NOMO-1 treated with DMSO at 0.1 percent for 48 hours (cell line): Measurements from ENCODE around the gene OST4.
"Not testable (repeated sequence)": the region's sequence is repeated elsewhere in the genome, so short reads cannot be mapped to it uniquely, and the experiment has no call there.

Experiments used
- DNase-seq: peaks from one replicate; lab custom pipeline; 2025; ENCODE audit not compliant: unreplicated experiment; lab: John Stamatoyannopoulos, UW

The OST4 gene

GRCh38 chr2:27071277-27071989 is at the start of gene OST4:
TSS of gene OST4 (minus strand) at chr2:27071654.
- DNase-seq, result peak; percentile 86

- not testable (repeated sequence) for DNase-seq
Observed at GRCh38 chr2:27119330-27119670, 47.8 kb upstream of the OST4 start.

DNA sequence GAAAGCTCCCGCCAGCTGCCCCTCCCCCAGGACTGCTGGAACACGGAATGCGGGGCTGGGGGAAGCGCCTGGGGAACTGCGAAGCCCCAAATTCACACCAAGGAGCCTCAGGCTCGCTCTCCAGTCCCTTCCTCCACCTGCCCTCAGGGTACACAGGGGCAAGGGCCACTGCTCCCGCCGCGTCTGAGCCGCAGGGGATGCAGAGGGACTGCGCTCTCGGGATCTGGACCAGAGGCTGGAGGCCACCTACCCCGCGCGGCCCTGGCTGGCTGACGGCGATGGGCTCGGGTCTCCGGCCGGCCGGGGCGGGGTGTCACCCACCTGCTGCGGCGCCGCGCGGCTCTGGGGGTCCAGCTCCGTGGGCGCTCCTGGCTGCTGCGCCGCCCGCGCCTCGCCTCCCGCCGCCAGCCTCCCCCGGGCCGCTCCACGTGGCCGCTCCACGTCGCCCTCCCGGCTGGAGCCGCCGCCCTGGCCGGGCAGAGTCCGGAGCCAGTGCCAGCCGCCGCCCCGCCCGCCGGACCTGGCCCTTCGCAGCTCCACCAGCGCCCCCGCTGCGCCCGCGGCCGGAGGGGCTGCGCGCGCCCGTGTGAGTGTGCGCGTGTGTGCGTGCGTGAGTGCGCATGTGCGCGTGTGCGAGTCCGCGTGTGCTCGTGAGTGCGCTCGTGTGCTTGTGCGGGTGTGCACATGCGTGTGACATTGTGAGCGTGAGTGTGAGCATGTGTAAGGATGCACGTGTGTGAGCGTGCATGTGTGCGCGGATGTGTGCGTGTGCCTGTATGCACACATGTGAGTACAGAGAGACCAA is 47.3 kb upstream of the OST4 start, which contains the start of gene CGREF1:
CGREF1 (minus strand) TSS at position 604 of the 805 bp plus-strand sequence. CDS start 14,762 bp downstream, outside the sequence.
- DNase-seq, result no peak

DNA sequence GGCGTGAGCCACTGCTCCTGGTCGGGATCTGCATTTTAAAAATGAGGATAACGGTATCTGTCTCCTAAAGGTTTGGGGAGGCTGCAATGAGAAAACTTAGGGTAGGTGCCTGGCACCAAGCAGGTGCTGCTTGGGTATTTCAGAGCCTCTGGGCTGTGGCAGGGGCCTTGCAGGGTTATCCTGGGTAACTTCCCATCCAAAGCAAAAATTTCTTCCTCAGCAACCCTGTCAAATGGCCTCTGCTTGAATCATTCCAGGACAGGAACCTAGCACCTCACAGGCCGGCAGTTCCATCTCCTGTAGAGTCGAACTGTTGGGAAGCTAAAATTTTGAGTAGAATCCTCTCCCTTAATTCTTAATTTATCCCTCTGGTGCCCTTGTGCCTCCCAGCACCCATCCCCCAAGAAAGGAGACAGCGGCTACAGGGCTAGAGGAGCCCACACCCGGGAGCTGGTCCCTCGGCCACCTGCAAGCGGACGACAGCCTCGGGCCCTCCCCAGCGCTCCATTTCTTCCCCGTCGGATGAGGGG is 46.6 kb upstream of the OST4 start:
- no peak for DNase-seq

DNA sequence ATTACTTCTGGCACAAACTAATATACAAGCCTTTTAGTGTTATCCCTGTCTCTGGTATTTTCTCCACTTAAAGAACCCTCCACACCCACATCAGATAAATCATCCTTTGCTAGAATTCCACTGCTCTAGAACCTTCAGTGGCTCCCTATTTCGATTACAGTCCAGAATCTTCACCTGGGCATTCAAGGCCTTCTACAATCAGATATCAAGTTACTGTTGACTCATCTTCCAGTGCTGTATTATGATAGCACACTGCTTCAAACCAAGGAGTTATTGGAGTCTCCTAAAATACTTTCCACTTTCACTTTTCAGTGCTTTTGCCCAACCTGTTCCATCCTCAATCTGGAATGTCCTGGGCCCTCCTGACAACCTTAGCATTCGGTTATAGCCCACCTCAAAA is 44.1 kb upstream of the OST4 start:
- no peak for DNase-seq

GRCh38 chr2:27111392-27112078 is 40.1 kb upstream of the OST4 start:
- DNase-seq, result not testable (repeated sequence)

DNA sequence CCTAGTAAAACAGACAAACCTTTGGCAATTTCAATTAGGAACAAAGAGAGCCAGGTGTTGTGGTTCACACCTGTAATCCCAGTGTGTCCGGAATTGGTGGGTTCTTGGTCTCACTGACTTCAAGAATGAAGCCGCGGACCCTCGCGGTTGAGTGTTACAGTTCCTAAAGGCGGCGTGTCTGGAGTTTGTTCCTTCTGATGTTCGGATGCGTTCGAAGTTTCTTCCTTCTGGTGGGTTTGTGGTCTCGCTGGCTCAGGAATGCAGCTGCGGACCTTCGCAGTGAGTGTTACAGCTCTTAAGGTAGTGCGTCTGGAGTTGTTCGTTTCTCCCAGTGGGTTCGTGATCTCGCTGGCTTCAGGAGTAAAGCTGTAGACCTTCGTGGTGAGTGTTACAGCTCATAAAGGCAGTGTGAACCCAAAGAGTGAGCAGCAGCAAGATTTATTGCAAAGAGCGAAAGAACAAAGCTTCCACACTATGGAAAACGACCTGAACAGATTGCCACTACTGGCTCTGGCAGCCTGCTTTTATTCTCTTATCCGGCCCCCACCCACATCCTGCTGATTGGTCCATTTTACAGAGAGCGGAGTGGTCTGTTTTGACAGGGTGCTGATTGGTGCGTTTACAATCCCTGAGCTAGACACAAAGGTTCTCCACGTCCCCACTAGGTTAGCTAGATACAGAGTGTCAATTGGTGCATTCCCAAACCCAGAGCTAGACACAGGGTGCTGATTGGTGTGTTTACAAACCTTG is 39.3 kb upstream of the OST4 start:
- not testable (repeated sequence) for DNase-seq

DNA sequence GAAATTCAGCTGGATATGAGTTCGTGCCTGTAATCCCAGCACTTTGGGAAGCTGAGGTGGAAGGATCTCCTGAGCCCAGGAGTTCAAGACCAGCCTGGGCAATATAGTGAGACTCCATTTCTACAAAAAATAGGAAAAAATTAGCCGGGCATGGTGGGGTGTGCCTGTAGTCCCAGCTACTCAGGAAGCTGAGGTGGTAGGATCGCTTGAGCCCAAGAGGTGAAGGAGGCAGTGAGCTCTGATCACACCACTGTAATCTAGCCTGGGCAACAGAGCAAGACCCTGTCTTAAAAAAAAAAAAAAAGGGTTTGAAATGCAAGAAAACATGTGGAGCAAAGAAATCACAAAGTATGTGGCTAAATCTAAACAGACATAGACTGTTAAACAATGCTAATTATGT is 37.6 kb upstream of the OST4 start:
- no peak for DNase-seq

GRCh38 chr2:27108221-27108620 is 36.8 kb upstream of the OST4 start:
- DNase-seq, result no peak

- DNase-seq, result no peak
Observed at GRCh38 chr2:27105981-27106380, 34.5 kb upstream of the OST4 start.

DNA sequence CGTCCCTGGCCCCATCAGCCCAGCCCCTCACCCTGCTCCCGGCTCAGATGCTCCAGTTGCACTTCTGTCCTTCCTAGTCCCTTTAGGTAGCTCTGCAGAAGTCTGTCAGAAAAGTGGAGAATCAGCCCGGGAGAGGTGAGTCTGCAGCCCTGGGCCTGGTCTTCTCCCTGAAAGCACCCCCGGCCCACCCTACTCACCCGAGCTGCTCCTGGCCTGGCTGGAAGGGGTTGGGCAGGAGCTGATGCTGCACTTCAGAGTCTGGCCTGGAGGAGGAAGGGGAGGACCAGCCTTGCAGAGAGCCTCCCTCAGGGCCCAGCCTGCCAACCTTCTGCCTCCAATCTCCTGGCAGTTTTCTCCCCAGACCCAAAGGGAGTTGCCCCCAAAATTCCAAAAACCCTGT is 30.9 kb upstream of the OST4 start:
- no peak for DNase-seq

DNA sequence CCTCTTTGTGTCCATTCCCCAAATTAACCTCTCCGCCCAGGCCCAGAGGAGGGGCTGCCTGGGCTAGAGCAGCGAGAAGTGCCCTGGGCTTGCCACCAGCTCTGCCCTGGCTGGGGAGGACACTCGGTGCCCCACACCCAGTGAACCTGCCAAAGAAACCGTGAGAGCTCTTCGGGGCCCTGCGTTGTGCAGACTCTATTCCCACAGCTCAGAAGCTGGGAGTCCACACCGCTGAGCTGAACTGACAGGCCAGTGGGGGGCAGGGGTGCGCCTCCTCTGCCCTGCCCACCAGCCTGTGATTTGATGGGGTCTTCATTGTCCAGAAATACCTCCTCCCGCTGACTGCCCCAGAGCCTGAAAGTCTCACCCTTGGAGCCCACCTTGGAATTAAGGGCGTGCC is 28.6 kb upstream of the OST4 start:
- DNase-seq, result no peak

DNA sequence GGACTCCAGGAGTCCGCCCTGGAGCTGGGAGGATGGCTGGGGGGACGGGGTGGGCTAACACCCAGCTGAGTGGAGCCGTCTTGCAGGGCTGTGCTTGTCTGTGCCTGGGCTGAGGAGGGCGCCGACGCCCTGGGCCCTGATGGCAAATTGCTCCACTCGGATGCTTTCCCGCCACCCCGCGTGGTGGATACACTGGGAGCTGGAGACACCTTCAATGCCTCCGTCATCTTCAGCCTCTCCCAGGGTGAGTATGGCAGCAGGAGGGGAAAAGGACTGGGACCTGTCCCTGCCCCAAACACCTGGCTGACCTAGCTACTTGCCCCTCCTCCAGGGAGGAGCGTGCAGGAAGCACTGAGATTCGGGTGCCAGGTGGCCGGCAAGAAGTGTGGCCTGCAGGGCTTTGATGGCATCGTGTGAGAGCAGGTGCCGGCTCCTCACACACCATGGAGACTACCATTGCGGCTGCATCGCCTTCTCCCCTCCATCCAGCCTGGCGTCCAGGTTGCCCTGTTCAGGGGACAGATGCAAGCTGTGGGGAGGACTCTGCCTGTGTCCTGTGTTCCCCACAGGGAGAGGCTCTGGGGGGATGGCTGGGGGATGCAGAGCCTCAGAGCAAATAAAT is 28.0 kb upstream of the OST4 start:
- DNase-seq, result no peak

- DNase-seq, result no peak
Observed at GRCh38 chr2:27097341-27097740, 25.9 kb upstream of the OST4 start.

DNA sequence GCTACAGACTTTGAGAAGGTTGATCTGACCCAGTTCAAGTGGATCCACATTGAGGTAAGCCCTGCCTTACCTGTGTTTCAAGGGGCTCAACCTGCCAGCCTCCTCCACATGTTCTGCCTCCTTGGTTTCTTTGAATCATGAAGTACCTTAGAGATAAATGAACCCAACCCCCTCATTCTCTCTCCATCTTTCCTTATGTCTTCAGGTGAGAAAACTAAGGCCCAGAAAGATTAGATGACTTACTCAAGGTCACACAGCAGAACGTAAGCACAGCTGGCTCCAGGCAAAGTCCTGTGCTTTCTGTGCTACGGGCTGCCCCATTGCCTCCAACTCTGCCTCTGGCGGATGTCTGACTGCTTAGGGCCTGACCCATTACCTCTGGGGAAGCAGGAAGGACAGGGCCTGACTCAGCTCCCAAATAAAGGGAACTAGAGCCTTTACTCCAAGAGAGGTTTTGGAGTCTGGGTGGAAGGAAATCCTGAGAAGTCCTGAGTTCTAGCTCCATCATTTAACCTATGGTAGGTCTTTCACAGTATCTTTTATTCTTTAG is 25.4 kb upstream of the OST4 start:
- DNase-seq, result no peak

DNA sequence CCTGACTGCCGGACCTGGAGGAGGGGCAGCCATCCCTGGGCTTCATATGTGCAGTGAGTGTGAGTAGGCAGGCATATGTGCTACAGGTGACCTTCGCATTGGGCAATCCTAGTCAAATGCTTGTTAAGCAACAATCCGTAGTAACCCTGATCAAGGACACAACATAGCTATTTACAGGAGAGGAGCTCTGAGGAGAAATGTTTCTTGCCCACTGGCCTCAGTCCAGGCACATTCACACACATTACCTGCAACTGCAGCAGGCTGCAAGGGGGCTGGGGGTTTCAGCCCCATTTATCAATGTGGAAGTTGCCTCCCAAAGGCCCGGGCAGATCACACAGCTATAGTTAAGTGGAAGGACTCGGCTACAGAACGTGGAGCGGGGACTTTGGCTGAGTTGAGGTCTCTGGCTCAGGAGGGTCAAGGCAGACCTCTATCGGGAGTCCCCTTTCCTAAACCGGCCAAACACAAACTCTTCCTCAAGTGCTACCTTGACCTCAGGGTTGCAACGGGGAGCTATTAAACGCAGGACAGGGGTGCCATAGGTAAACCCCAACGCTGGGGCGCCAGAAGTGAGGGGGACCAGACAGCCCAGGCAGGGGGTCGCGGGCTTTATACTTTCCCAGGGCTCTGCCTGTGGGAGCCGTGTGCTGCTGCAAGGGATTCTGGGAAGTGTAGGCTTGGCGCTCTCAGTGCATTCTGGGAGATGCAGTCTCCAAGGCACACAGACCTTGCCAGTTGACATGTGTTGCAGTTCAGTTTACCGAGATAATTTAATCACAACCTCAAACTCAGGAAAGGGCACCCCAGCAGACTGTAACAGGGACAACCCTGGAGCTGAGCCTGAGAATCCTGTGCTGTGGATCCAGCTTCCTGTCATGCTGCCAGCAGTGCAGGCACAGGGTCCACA is 24.5 kb upstream of the OST4 start:
- DNase-seq, result peak; percentile 24

DNA sequence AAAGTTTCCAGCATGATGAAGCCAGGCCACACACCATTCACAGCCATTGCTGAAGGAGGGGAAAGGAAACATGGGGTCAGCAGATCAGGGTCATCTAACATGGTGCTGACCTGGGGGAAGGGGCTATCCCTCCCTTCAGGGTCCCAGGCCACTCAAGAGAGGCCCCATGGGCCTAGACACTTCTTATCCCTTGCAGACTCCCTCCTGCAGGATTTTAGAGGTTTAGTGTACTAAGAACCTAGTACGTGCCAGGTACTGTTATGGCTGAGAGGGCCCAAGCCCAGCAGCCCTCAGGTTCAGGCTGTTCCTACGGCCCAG is 23.9 kb upstream of the OST4 start:
- DNase-seq, result no peak

GRCh38 chr2:27094353-27094984 is 23.0 kb upstream of the OST4 start:
- no peak for DNase-seq
